ENCODE data around the gene ZHX3.

The ZHX3 gene

GRCh38 chr20:41222703-41223102 is 94.8 kb downstream of the ZHX3 start:
- H3K27ac ChIP-seq, result no peak overlapping the region

GRCh38 chr20:41222296-41222695 is 95.2 kb downstream of the ZHX3 start:
- H3K36me3 ChIP-seq, result no peaks in the 10 kb centered on the region
- H3K27me3 ChIP-seq, result no peaks in the 10 kb centered on the region
- no peak overlapping the region for H3K4me3 ChIP-seq (ENCODE audit: low read depth in 1 of 2, low read length in 1 of 2)
- no peak overlapping the region for H3K27ac ChIP-seq
- TF ChIP-seq CTCF (IDR thresholded peaks at IDR 0.05), result no peak
- H3K9me3 ChIP-seq, result no peaks in the 10 kb centered on the region
- no peaks in the 10 kb centered on the region for H3K4me1 ChIP-seq (ENCODE audit: control insufficient read depth in 1 of 2, insufficient read depth in 1 of 2, low read depth in 1 of 2, low read length in 1 of 2)

More at GRCh38 chr20:41222703-41223102, 94.8 kb downstream of the ZHX3 start:
- no peak for TF ChIP-seq CTCF (IDR thresholded peaks at IDR 0.05)
- Histone ChIP-seq H3K4me1 (ENCODE audit: control insufficient read depth in 1 of 2, insufficient read depth in 1 of 2, low read depth in 1 of 2, low read length in 1 of 2) (no peaks in the 10 kb centered on the region), H3K27me3 (no peaks in the 10 kb centered on the region), H3K9me3 (no peaks in the 10 kb centered on the region), H3K4me3 (ENCODE audit: low read depth in 1 of 2, low read length in 1 of 2) (no peak overlapping the region), H3K36me3 (no peaks in the 10 kb centered on the region)

GRCh38 chr20:41221614-41222218 is 95.8 kb downstream of the ZHX3 start:
- Histone ChIP-seq H3K27me3 (no peaks in the 10 kb centered on the region), H3K4me1 (ENCODE audit: control insufficient read depth in 1 of 2, insufficient read depth in 1 of 2, low read depth in 1 of 2, low read length in 1 of 2) (no peaks in the 10 kb centered on the region), H3K9me3 (no peaks in the 10 kb centered on the region), H3K4me3 (ENCODE audit: low read depth in 1 of 2, low read length in 1 of 2) (no peak overlapping the region), H3K36me3 (no peaks in the 10 kb centered on the region), H3K27ac (no peak overlapping the region)
- no peak for TF ChIP-seq CTCF (IDR thresholded peaks at IDR 0.05)

GRCh38 chr20:41219824-41220223 is 97.7 kb downstream of the ZHX3 start:
- H3K27ac ChIP-seq, result no peak overlapping the region
- no peak for TF ChIP-seq CTCF (IDR thresholded peaks at IDR 0.05)
- H3K4me3 ChIP-seq (ENCODE audit: low read depth in 1 of 2, low read length in 1 of 2), result no peak overlapping the region
- H3K9me3 ChIP-seq, result no peaks in the 10 kb centered on the region
- no peaks in the 10 kb centered on the region for H3K27me3 ChIP-seq
- no peaks in the 10 kb centered on the region for H3K4me1 ChIP-seq (ENCODE audit: control insufficient read depth in 1 of 2, insufficient read depth in 1 of 2, low read depth in 1 of 2, low read length in 1 of 2)
- no peaks in the 10 kb centered on the region for H3K36me3 ChIP-seq

- no peaks in the 10 kb centered on the region for H3K36me3 ChIP-seq
- no peak overlapping the region for H3K4me3 ChIP-seq (ENCODE audit: low read depth in 1 of 2, low read length in 1 of 2)
- no peaks in the 10 kb centered on the region for H3K9me3 ChIP-seq
- H3K4me1 ChIP-seq (ENCODE audit: control insufficient read depth in 1 of 2, insufficient read depth in 1 of 2, low read depth in 1 of 2, low read length in 1 of 2), result no peaks in the 10 kb centered on the region
- no peaks in the 10 kb centered on the region for H3K27me3 ChIP-seq
- no peak for TF ChIP-seq CTCF (IDR thresholded peaks at IDR 0.05)
- no peak overlapping the region for H3K27ac ChIP-seq
Measured at GRCh38 chr20:41218466-41218865, 99.1 kb downstream of the ZHX3 start.

- Histone ChIP-seq H3K27ac (no peak overlapping the region), H3K4me3 (ENCODE audit: low read depth in 1 of 2, low read length in 1 of 2) (no peak overlapping the region), H3K9me3 (no peaks in the 10 kb centered on the region), H3K4me1 (ENCODE audit: control insufficient read depth in 1 of 2, insufficient read depth in 1 of 2, low read depth in 1 of 2, low read length in 1 of 2) (no peaks in the 10 kb centered on the region), H3K36me3 (no peaks in the 10 kb centered on the region), H3K27me3 (no peaks in the 10 kb centered on the region)
- no peak for TF ChIP-seq CTCF (IDR thresholded peaks at IDR 0.05)
Measured at GRCh38 chr20:41217422-41217821, 100.1 kb downstream of the ZHX3 start.

All from neutrophil (primary cell).